ENCODE results near the gene A2M. TPM values are rescaled to one million over a fixed set of nuclear protein-coding genes. Genes with fewer than 3 reads are reported as not detected.

A2M gene
- total and polyA plus RNA-seq, 2 of the 13 experiments (the other 11 are each of a cell fraction or from before 2014, with no cell fraction given) = 2,807 to 6,551 TPM

- TF ChIP-seq, protein P1, sequence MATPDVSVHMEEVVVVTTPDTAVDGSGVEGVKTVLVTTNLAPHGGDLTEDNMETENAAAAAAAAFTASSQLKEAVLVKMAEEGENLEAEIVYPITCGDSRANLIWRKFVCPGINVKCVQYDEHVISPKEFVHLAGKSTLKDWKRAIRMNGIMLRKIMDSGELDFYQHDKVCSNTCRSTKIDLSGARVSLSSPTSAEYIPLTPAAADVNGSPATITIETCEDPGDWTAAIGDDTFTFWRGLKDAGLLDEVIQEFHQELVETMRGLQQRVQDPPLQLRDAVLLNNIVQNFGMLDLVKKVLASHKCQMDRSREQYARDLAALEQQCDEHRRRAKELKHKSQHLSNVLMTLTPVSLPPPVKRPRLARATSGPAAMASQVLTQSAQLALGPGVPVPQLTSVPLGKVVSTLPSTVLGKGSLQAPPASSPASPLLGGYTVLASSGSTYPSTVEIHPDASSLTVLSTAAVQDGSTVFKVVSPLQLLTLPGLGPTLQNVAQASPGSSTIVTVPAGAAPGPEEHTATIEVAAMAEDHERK (CRISPR knock-in tag; IDR thresholded peaks at IDR 0.05; ENCODE audit: low read depth) = no peak
- TF ChIP-seq ZNF530 (CRISPR knock-in tag; IDR thresholded peaks at IDR 0.05; ENCODE audit: low read depth) (no peak), ZNF629 (CRISPR knock-in tag; conservative IDR thresholded peaks at IDR 0.05) (no peak), KDM1A (CRISPR knock-in tag; IDR thresholded peaks at IDR 0.05) (no peak), MTA3 (CRISPR knock-in tag; IDR thresholded peaks at IDR 0.05) (no peak), ZNF282 (IDR thresholded peaks at IDR 0.05; ENCODE audit: partially characterized antibody) (no peak), SAFB2 (CRISPR knock-in tag; IDR thresholded peaks at IDR 0.05; ENCODE audit: borderline replicate concordance, low read depth) (no peak), ZNF792 (CRISPR knock-in tag; IDR thresholded peaks at IDR 0.05) (no peak), ATF6 (CRISPR knock-in tag; conservative IDR thresholded peaks at IDR 0.05) (no peak), ZBTB3 (CRISPR knock-in tag; IDR thresholded peaks at IDR 0.05; ENCODE audit: borderline replicate concordance, low read depth) (no peak), ZNF614 (CRISPR knock-in tag; IDR thresholded peaks at IDR 0.05; ENCODE audit: borderline replicate concordance) (no peak), ZNF777 (CRISPR knock-in tag; IDR thresholded peaks at IDR 0.05) (peak; percentile 61), NFE2 (CRISPR knock-in tag; IDR thresholded peaks at IDR 0.05) (no peak), ZMAT5 (CRISPR knock-in tag; IDR thresholded peaks at IDR 0.05; ENCODE audit: borderline replicate concordance, low read depth) (no peak), MXI1 (IDR thresholded peaks at IDR 0.05; ENCODE audit: borderline replicate concordance, low read depth, low read length) (no peak), MAZ (IDR thresholded peaks at IDR 0.05; ENCODE audit: borderline replicate concordance, low read depth, low read length) (peak; percentile 34; the same call in 1 of the 2 replicates), MAZ (CRISPR knock-in tag; IDR thresholded peaks at IDR 0.05; ENCODE audit: low read depth) (0 out of 2 replicates have a peak, but pooled peaks have one; percentile 60), SOX5 (CRISPR knock-in tag; IDR thresholded peaks at IDR 0.05; ENCODE audit: borderline replicate concordance) (no peak), MYPOP (CRISPR knock-in tag; IDR thresholded peaks at IDR 0.05) (no peak), TRIM24 (CRISPR knock-in tag; IDR thresholded peaks at IDR 0.05) (no peak), ZNF543 (CRISPR knock-in tag; IDR thresholded peaks at IDR 0.05) (peak; percentile 89), ZFP41 (CRISPR knock-in tag; IDR thresholded peaks at IDR 0.05; ENCODE audit: borderline replicate concordance) (no peak)
- TF ChIP-seq, protein P2, sequence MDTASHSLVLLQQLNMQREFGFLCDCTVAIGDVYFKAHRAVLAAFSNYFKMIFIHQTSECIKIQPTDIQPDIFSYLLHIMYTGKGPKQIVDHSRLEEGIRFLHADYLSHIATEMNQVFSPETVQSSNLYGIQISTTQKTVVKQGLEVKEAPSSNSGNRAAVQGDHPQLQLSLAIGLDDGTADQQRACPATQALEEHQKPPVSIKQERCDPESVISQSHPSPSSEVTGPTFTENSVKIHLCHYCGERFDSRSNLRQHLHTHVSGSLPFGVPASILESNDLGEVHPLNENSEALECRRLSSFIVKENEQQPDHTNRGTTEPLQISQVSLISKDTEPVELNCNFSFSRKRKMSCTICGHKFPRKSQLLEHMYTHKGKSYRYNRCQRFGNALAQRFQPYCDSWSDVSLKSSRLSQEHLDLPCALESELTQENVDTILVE (CRISPR knock-in tag; IDR thresholded peaks at IDR 0.05) = no peak
- TF ChIP-seq, protein P3, sequence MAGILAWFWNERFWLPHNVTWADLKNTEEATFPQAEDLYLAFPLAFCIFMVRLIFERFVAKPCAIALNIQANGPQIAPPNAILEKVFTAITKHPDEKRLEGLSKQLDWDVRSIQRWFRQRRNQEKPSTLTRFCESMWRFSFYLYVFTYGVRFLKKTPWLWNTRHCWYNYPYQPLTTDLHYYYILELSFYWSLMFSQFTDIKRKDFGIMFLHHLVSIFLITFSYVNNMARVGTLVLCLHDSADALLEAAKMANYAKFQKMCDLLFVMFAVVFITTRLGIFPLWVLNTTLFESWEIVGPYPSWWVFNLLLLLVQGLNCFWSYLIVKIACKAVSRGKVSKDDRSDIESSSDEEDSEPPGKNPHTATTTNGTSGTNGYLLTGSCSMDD (CRISPR knock-in tag; IDR thresholded peaks at IDR 0.05) = no peak
Measured at GRCh38 chr12:9064815-9065606, 50.7 kb downstream of the A2M start (continued).

All from HepG2 (cell line).